Islet precursor cell (in vitro differentiated cells): Measurements from ENCODE around the gene COPE.

Experiments
- DNase-seq: peaks from one replicate; pipeline ENCODE4 v3.0.0-alpha.2; 2018

Gene COPE

DNA sequence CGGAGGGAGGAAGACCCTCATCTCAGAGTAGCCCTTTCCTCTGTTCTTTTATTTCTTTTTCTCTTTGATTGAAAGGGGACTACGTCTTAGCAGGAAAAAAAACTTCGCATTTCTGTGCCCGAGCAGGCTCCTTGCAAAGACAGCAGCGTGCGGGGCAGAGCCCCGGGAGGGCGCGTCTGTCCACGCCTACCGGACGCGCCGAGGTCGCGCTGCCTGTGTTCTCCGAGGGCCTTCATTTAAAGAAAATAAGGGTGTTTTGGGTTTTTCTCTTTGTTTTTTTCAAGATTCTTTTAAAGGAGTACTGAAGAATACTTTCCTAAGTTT, 52.4 kb downstream of the COPE start:
- no peak for DNase-seq

- DNase-seq, result peak; percentile 81
Observed at GRCh38 chr19:18865973-18866799, 53.0 kb downstream of the COPE start.

GRCh38 chr19:18865106-18865972, 53.8 kb downstream of the COPE start:
- DNase-seq, result no peak

DNA sequence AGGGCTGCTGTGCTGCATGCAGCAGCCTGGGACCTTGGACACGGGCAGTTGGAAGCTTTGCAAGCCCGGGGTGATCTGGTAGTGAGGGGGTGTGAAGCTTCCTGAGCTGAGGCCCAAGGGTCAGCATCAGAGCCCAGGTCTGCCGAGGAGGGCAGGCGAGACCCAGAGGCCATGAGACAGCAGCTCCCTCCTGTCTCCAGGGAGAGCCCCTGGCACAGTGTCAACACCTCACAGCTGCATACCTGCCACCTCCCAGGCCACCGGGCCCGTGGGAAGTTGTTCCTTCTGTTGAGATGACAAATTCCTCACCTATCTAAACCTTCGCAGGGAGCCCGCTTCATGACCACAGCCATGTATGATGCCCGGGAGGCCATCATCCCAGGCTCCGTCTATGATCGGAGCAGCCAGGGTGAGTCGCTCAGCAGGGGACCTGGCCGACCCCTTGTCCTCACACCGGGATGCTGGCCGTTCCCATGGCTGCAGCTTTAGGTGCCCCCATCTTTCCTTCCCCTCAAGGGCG, 55.3 kb downstream of the COPE start:
- no peak for DNase-seq

DNA sequence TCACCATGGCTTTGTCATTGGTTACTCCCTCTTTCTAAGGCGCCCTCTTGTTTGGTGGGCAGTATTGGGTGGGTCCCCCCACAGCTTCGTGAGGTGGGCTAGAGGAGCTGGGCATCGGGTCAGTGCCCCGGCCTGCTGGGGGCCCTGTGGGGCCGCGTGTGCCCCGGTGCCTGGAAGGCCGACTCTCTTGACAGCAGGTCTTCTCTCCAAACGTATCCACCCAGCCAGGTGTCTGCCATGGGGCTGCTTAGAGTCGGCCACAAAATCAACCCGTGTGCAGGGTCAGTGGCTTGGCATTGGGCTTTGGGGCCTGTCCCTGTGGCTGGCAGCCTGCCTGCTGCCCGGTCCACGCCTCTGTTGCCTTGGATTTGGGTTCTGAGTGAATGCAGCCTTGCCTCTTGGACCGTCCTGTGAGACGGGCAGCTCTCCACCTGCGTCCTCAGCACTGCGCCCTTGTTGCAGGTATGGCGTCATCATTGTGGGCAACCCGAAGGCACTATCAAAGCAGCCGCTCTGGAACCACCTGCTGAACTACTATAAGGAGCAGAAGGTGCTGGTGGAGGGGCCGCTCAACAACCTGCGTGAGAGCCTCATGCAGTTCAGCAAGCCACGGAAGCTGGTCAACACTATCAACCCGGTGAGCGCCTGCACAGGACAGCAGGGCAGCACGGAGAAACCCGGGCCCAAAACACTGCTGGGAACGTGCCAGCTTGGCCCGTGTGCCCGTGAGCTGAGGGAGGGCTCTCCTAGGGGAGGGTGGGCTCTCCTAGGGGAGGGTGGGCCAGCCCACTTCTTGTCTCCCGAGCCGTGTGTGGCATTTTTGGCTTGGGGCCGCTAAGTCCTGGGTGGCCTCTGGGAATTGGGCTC, 56.0 kb downstream of the COPE start:
- no peak for DNase-seq

DNA sequence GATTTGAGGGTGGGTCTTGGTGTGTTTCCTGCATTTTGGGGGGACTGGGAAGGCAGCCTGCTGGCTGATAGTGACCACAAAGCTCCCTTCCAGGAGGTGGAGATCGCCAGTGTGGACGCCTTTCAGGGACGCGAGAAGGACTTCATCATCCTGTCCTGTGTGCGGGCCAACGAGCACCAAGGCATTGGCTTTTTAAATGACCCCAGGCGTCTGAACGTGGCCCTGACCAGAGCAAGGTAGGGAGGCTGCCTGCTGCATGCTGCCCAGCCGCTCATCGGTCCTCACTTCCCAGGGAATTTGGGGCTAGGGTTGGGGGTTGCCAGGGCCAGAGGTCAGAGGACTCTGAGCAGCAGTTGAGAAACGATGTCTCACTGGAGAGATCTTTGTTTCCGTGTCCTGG, 57.3 kb downstream of the COPE start:
- DNase-seq, result no peak

- DNase-seq, result no peak
Observed at GRCh38 chr19:18861235-18861634, 58.0 kb downstream of the COPE start.

GRCh38 chr19:18860725-18861124, 58.5 kb downstream of the COPE start:
- DNase-seq, result no peak

DNA sequence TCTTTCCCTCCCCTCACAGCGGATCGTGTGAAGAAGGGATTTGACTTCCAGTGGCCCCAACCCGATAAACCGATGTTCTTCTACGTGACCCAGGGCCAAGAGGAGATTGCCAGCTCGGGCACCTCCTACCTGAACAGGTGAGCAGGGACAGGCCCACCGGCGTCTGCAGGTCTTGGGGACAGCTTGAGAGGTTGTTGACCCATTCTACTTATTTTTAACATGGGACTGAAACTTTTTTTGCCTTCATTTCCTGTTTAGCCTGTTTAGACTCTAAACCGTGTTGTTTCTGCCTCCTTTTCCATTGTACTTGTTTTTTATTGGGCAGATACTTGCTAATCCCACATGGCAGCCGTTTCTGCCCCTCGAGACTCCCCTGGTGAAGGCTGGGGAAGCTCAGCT, 58.9 kb downstream of the COPE start:
- DNase-seq, result no peak

DNA sequence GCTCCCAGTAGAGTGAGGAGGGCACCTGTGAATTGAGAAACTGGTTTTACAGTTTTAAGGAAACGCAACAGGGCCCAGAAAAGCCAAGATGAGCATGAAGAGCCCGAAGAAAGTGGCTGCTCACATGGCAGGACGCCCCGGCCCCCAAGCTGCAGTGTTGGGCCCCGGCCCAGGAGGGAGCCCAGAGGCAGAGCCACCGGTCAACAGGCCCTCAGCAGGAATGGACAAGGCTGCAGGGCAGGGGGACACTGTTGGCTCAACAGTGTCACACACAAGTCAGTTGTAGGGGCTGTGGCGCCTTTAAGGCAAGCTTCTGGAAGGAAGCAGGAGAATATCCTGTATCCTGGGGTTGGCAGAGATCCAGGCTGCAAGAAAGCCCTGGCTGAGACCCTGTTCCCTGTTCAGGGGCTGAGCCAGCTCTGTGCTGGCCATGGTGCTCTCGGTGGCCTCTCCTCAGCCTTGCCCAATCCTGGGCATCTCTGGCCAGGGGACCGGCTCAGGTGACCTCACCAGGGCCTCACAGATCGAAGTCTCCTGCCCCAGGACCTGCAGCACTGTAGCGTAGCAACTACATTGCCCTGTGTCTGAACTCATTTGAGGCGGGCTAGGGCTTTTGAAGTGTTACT, 59.4 kb downstream of the COPE start:
- DNase-seq, result no peak

DNA sequence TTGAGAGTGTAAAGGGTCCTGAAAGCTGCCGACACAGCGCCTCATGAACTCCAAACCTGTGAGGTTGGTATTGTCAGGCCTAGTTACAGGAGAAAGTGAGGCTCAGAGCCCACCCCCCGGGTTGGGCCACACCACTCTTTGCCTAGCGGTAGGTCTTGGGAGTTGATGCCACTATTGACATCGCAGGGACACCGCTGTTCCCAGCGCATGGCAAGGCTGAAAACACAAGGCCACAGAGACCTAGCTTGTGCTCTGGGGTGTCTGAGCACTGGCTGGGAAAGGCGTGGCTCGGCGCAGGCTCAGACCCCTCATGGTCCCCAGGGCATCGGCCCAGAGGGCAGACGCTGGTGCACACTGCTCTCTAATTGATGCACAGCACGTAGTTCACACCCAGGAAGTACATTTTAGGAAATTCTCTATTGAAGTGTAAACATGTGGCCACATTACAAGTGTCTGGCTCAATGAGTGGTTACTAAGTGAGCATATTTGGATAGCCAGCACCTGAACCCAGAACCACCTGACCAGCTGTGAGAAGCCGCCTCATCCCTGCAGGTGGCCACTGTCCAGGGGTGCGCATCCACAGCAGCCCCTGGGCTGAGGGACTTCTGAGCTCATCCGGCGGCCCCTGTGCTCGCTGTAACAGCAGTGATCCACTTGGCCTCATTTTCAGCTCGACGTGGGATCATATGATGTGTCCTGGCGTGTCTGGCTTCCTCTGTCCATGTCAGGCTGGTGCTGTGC, 60.1 kb downstream of the COPE start:
- DNase-seq, result no peak

- DNase-seq, result no peak
Observed at GRCh38 chr19:18857223-18857622, 62.0 kb downstream of the COPE start.

GRCh38 chr19:18856385-18857126, 62.6 kb downstream of the COPE start:
- peak; percentile 75 for DNase-seq

- no peak for DNase-seq
Observed at GRCh38 chr19:18855647-18856384, 63.4 kb downstream of the COPE start.

- DNase-seq, result no peak
Observed at GRCh38 chr19:18854982-18855381, 64.2 kb downstream of the COPE start.

DNA sequence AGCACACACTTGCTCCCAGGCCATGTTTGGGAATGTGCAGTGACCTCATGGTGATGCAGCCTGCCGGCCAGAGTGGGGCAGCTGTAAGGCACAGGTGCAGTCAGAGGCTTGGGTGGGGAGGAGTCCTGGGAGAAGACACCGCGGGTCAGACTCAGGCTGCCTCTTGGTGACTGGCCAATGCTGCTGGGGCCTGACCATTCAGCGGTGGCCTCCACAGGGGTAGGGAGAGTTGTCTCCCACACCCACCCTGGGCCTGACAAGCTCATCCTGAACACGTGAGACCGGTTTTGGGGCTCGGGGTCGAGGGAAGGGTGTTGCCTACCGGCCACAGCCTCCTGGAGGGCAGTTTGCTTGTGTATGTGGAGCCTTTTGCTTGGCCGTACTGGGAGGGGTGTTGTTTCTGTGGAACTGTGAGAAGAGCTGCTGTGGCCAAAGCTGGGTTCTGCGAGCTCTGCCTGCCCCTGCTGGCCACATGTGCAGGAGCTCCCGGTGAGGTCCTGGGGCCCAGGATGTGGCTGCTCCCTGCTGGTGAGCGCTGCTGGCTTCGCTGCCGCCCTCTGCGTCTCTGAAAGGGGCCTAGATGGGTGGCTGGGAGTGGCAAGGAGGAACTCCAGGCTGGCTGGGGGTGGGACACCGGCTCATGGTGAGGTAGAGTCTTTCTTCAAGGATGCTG, 65.3 kb downstream of the COPE start:
- no peak for DNase-seq

DNA sequence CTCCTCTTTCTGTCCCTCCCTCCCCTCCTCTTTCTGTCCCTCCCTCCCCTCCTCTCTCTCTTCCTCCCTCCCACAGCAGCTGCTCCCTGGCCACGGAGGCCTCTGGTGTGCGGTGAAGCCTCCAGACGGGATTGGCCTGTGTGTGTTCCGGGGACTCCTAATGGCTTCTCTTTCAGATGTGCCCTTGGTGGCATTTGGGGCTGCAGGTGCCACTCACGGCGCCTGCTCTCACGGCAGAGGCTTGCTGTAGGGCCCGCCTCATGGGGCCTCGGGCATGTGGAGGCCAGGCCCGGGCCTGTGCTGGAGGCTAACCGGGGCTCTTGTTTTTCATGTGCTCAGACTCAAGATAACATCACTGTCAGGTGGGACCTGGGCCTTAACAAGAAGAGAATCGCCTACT, 66.5 kb downstream of the COPE start:
- DNase-seq, result no peak

GRCh38 chr19:18851673-18852325, 67.4 kb downstream of the COPE start:
- DNase-seq, result no peak
